H9 (cell line): ENCODE measurements around the gene LIPC. TPM values are rescaled to one million over a fixed set of nuclear protein-coding genes. Genes with fewer than 3 reads are reported as not detected.

Experiments
- DNase-seq: peaks from one replicate; pipeline ENCODE4 v3.0.0-alpha.2; 2017
- H2AFZ ChIP-seq: one replicate; pipeline ENCODE4 v1.6.1; 2013; ENCODE audit warnings: mild to moderate bottlenecking, low read length, control low read depth, moderate library complexity
- H2AK5ac ChIP-seq: 2 replicates; pipeline ENCODE4 v1.6.1; 2013; ENCODE audit warnings: low read length, control low read depth, mixed read lengths; ENCODE audit not compliant: insufficient read length
- H2BK120ac ChIP-seq: one replicate; pipeline ENCODE4 v1.6.1; 2013; ENCODE audit warnings: low read depth, mild to moderate bottlenecking, low read length, control low read depth, inconsistent platforms; ENCODE audit not compliant: poor library complexity, severe bottlenecking
- H2BK12ac ChIP-seq: 2 replicates; pipeline ENCODE4 v1.6.1; 2013; ENCODE audit warnings: low read length, control low read depth, mixed read lengths, low read depth; ENCODE audit not compliant: insufficient read length
- H2BK15ac ChIP-seq: 2 replicates; pipeline ENCODE4 v1.6.1; 2013; ENCODE audit warnings: low read depth, low read length, control low read depth
- H2BK20ac ChIP-seq: one replicate; pipeline ENCODE4 v1.6.1; 2013; ENCODE audit warnings: low read depth, mild to moderate bottlenecking, low read length, control low read depth, inconsistent platforms; ENCODE audit not compliant: poor library complexity, severe bottlenecking
- H2BK5ac ChIP-seq: 2 replicates; pipeline ENCODE4 v1.6.1; 2013; ENCODE audit warnings: low read length, control low read depth, mixed read lengths; ENCODE audit not compliant: insufficient read length
- H3K14ac ChIP-seq: 2 replicates; pipeline ENCODE4 v1.6.1; 2013; ENCODE audit warnings: low read length, control low read depth; ENCODE audit not compliant: insufficient read depth
- H3K18ac ChIP-seq: 2 replicates; pipeline ENCODE4 v1.6.1; 2013; ENCODE audit warnings: low read depth, mild to moderate bottlenecking, mixed read lengths, low read length, control low read depth; ENCODE audit not compliant: insufficient read length
- H3K23ac ChIP-seq: 2 replicates; pipeline ENCODE4 v1.6.1; 2013; ENCODE audit warnings: low read length, control low read depth, mixed read lengths, low read depth; ENCODE audit not compliant: insufficient read length
- H3K23me2 ChIP-seq: 2 replicates; pipeline ENCODE4 v1.6.1; 2013; ENCODE audit warnings: low read depth, mild to moderate bottlenecking, mixed read lengths, low read length, control low read depth; ENCODE audit not compliant: insufficient read length, poor library complexity, severe bottlenecking
- H3K27ac ChIP-seq: 2 replicates; pipeline ENCODE4 v1.5.1; 2013; ENCODE audit warnings: low read length, control low read depth, mixed read lengths, low read depth; ENCODE audit not compliant: insufficient read length
- H3K27me3 ChIP-seq: 2 replicates; pipeline ENCODE4 v1.6.1; 2013; ENCODE audit warnings: low read length, control low read depth, inconsistent platforms; ENCODE audit not compliant: insufficient read depth
- H3K4ac ChIP-seq: 2 replicates; pipeline ENCODE4 v1.6.1; 2013; ENCODE audit warnings: low read depth, mild to moderate bottlenecking, control low read depth, inconsistent platforms, low read length, moderate library complexity
- H3K4me1 ChIP-seq: 2 replicates; pipeline ENCODE4 v1.6.1; 2013; ENCODE audit warnings: low read length, control low read depth, inconsistent platforms; ENCODE audit not compliant: insufficient read depth
- H3K4me2 ChIP-seq: 2 replicates; pipeline ENCODE4 v1.6.1; 2013; ENCODE audit warnings: low read length, control low read depth, mixed read lengths; ENCODE audit not compliant: insufficient read length, insufficient read depth
- H3K56ac ChIP-seq: 2 replicates; pipeline ENCODE4 v1.6.1; 2013; ENCODE audit warnings: low read depth, mild to moderate bottlenecking, mixed read lengths, low read length, control low read depth; ENCODE audit not compliant: insufficient read length
- H3K79me1 ChIP-seq: 2 replicates; pipeline ENCODE4 v1.6.1; 2013; ENCODE audit warnings: low read depth, mild to moderate bottlenecking, moderate library complexity, low read length, control low read depth, inconsistent platforms; ENCODE audit not compliant: insufficient read depth, poor library complexity, severe bottlenecking
- H3K79me2 ChIP-seq: 2 replicates; pipeline ENCODE4 v1.6.1; 2013; ENCODE audit warnings: low read length, control low read depth, inconsistent platforms; ENCODE audit not compliant: insufficient read depth
- H3K9ac ChIP-seq: 2 replicates; pipeline ENCODE4 v1.6.1; 2013; ENCODE audit warnings: low read length, control low read depth, mixed read lengths; ENCODE audit not compliant: insufficient read length; ENCODE audit errors: extremely low read depth
- H3K9me3 ChIP-seq: one replicate; pipeline ENCODE4 v1.6.1; 2013; ENCODE audit warnings: low read depth, low read length, inconsistent platforms; ENCODE audit not compliant: control insufficient read depth
- H3T11ph ChIP-seq: one replicate; pipeline ENCODE4 v1.6.1; 2013; ENCODE audit warnings: mild to moderate bottlenecking, low read length, control low read depth, inconsistent platforms
- H4K20me1 ChIP-seq: one replicate; pipeline ENCODE4 v1.6.1; 2013; ENCODE audit not compliant: control insufficient read depth, insufficient read length, insufficient read depth
- H4K5ac ChIP-seq: 2 replicates; pipeline ENCODE4 v1.6.1; 2013; ENCODE audit warnings: low read depth, mild to moderate bottlenecking, mixed read lengths, low read length, control low read depth; ENCODE audit not compliant: insufficient read length
- H4K8ac ChIP-seq: replicated peaks from 2 replicates; pipeline ENCODE4 v1.6.1; 2013; ENCODE audit warnings: low read length, control low read depth, mixed read lengths, low read depth; ENCODE audit not compliant: insufficient read length
- H4K91ac ChIP-seq: 2 replicates; pipeline ENCODE4 v1.6.1; 2013; ENCODE audit warnings: low read depth, mild to moderate bottlenecking, moderate library complexity, mixed read lengths, low read length, control low read depth; ENCODE audit not compliant: insufficient read length
- H3K27ac Mint-ChIP-seq, 3 experiments: 2 replicates in 2 of 3; 3 replicates in 1 of 3; pipeline ENCODE4 v1.8.0; 2020 to 2021; ENCODE audit warnings: mixed read lengths in 3 of 3, mild to moderate bottlenecking in 1 of 3, moderate library complexity in 1 of 3
- H3K27me3 Mint-ChIP-seq: 2 replicates; pipeline ENCODE4 v1.8.0; 2021; ENCODE audit warnings: low read depth, mild to moderate bottlenecking, moderate library complexity, mixed read lengths
- H3K36me3 Mint-ChIP-seq, 3 experiments: 2 replicates in 2 of 3; 3 replicates in 1 of 3; pipeline ENCODE4 v1.8.0; 2020 to 2021; ENCODE audit warnings: low read depth in 3 of 3, mixed read lengths in 3 of 3; ENCODE audit not compliant: insufficient read depth in 1 of 3
- H3K4me1 Mint-ChIP-seq, 2 experiments: 2 replicates each; pipeline ENCODE4 v1.8.0; 2020; ENCODE audit warnings: mixed read lengths in 2 of 2
- H3K4me3 Mint-ChIP-seq, 2 experiments: 2 replicates in 1 of 2; 3 replicates in 1 of 2; pipeline ENCODE4 v1.8.0; 2020 to 2021; ENCODE audit warnings: mild to moderate bottlenecking in 2 of 2, mixed read lengths in 2 of 2, moderate library complexity in 1 of 2
- H3K9me3 Mint-ChIP-seq, 2 experiments: 2 replicates in 1 of 2; 3 replicates in 1 of 2; pipeline ENCODE4 v1.8.0; 2020; ENCODE audit warnings: mild to moderate bottlenecking in 2 of 2, mixed read lengths in 2 of 2, moderate library complexity in 1 of 2
- WGBS: extraction: QIAGEN DNeasy Blood & Tissue Kit; methylation state at CpG from one replicate; pipeline ENCODE4 v1.1.7; 2013; ENCODE audit warnings: missing lambda C conversion rate, low lambda C conversion rate, mixed read lengths; ENCODE audit not compliant: insufficient read length; ENCODE audit errors: extremely low coverage; 5-methylcytosine and 5-hydroxymethylcytosine counted together
- total RNA-seq: library from RNA; stranded (reverse); gene quantifications from 2 replicates; pipeline ENCODE4 v1.2.1, GENCODE V29; 2021
- TF ChIP-seq, protein P1 (sequence below): fragments of 200-600 bp; sonication (generic); conservative IDR thresholded peaks from 3 replicates; pipeline ENCODE4 v1.8.0; 2021; ENCODE audit warnings: antibody characterized with exemption, mild to moderate bottlenecking

LIPC gene
- total RNA-seq, 1 experiment from 2014 or later = not detected

DNA sequence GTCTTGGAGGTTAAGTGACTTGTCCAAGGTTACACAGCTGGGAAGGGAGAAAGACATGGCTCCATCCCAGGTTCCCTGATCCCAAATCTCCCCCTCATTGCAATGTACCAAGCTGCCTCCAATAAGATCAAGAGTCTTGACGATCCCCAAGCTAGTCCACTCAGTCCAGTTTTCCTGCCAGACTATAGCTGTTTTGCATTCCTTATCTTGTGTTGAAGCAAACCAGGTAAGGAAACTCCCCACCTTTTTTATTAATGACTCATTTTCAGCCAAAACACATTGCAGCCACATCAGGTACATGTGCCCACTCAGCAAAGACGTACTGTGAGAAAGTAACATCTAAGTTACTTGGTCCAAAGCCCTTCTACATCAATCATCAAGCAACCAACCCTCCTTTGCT lies 41.9 kb downstream of the LIPC start:
- H3K27me3 Mint-ChIP-seq = no peaks in the 10 kb centered on the region; the same call in 1 of the 2 replicates
- no peaks in the 10 kb centered on the region; the same call in none of the 2 replicates for H3K4me1 ChIP-seq
- H3K27ac Mint-ChIP-seq = no peak overlapping the region

More for the DNA sequence above, 41.9 kb downstream of the LIPC start:
- Histone ChIP-seq H3K79me1 (no peaks in the 10 kb centered on the region), H2BK15ac (no peak overlapping the region), H2BK12ac (no peak overlapping the region), H3K79me2 (no peaks in the 10 kb centered on the region), H3K18ac (no peak overlapping the region), H2AK5ac (no peak overlapping the region), H3K23ac (no peak overlapping the region), H3K9ac (no peak overlapping the region), H2AFZ (no peak overlapping the region), H2BK120ac (no peak overlapping the region), H4K91ac (no peak overlapping the region), H3K9me3 (no peaks in the 10 kb centered on the region), H4K5ac (no peak overlapping the region), H3K56ac (no peak overlapping the region), H3K27me3 (no peaks in the 10 kb centered on the region), H4K20me1 (no peaks in the 10 kb centered on the region), H3T11ph (no peak overlapping the region), H3K23me2 (no peaks in the 10 kb centered on the region), H3K4me2 (no peak overlapping the region), H2BK20ac (no peak overlapping the region), H3K14ac (no peak overlapping the region), H3K4ac (no peak overlapping the region), H3K27ac (no peak overlapping the region), H2BK5ac (no peak overlapping the region), H4K8ac (no peak overlapping the region)
- H3K36me3 Mint-ChIP-seq = no peaks in the 10 kb centered on the region
- WGBS = no CpG with 5 or more reads among the region's 2 CpGs
- no peak for DNase-seq
- no peaks in the 10 kb centered on the region; a peak in 1 of 5 replicates for H3K9me3 Mint-ChIP-seq
- TF ChIP-seq, protein P1, sequence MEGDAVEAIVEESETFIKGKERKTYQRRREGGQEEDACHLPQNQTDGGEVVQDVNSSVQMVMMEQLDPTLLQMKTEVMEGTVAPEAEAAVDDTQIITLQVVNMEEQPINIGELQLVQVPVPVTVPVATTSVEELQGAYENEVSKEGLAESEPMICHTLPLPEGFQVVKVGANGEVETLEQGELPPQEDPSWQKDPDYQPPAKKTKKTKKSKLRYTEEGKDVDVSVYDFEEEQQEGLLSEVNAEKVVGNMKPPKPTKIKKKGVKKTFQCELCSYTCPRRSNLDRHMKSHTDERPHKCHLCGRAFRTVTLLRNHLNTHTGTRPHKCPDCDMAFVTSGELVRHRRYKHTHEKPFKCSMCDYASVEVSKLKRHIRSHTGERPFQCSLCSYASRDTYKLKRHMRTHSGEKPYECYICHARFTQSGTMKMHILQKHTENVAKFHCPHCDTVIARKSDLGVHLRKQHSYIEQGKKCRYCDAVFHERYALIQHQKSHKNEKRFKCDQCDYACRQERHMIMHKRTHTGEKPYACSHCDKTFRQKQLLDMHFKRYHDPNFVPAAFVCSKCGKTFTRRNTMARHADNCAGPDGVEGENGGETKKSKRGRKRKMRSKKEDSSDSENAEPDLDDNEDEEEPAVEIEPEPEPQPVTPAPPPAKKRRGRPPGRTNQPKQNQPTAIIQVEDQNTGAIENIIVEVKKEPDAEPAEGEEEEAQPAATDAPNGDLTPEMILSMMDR = no peak
- peaks cover 23 to 25% of the 10 kb centered on the region in 2 experiments for H3K4me1 Mint-ChIP-seq
- no peak overlapping the region for H3K4me3 Mint-ChIP-seq
